ENCODE measurements around the gene JPH4. TPM values are rescaled to one million over a fixed set of nuclear protein-coding genes. Genes with fewer than 3 reads are reported as not detected.

JPH4 gene
- total and polyA plus RNA-seq, 2 donors: 0.14 to 0.59 TPM

GRCh38 chr14:23547924-23548323 is 30.7 kb downstream of the JPH4 start:
- WGBS: 89% methylated on average over 2 of the region's 2 CpGs
- Histone ChIP-seq H3K27me3 (ENCODE audit: control insufficient read depth in 2 of 2, insufficient read depth in 1 of 2, low read length in 1 of 2) (peaks cover 14 to 46% of the 10 kb centered on the region in 2 donors), H3K4me3 (ENCODE audit: low read length in 2 of 2) (no peak overlapping the region), H3K4me1 (ENCODE audit: control insufficient read depth in 2 of 2, insufficient read depth in 2 of 2, low read length in 2 of 2) (peaks cover 2 to 13% of the 10 kb centered on the region in 2 donors), H3K36me3 (ENCODE audit: control insufficient read depth in 2 of 2, insufficient read depth in 2 of 2, low read length in 1 of 2) (no peaks in the 10 kb centered on the region), H3K27ac (ENCODE audit: low read depth in 1 of 2, low read length in 1 of 2) (no peak overlapping the region), H3K9me3 (ENCODE audit: control insufficient read depth in 2 of 2, insufficient read depth in 1 of 2, low read length in 1 of 2) (no peaks in the 10 kb centered on the region)
- no peak for DNase-seq (ENCODE audit: low read depth in 6 of 9, low spot score in 9 of 9)

GRCh38 chr14:23546450-23547035 is 32.0 kb downstream of the JPH4 start:
- Histone ChIP-seq H3K27ac (ENCODE audit: low read depth in 1 of 2, low read length in 1 of 2) (no peak overlapping the region), H3K4me1 (ENCODE audit: control insufficient read depth in 2 of 2, insufficient read depth in 2 of 2, low read length in 2 of 2) (peaks cover 0 to 8% of the 10 kb centered on the region in 2 donors), H3K9me3 (ENCODE audit: control insufficient read depth in 2 of 2, insufficient read depth in 1 of 2, low read length in 1 of 2) (no peaks in the 10 kb centered on the region), H3K36me3 (ENCODE audit: control insufficient read depth in 2 of 2, insufficient read depth in 2 of 2, low read length in 1 of 2) (no peaks in the 10 kb centered on the region), H3K27me3 (ENCODE audit: control insufficient read depth in 2 of 2, insufficient read depth in 1 of 2, low read length in 1 of 2) (peaks cover 14 to 45% of the 10 kb centered on the region in 2 donors), H3K4me3 (ENCODE audit: low read length in 2 of 2) (no peak overlapping the region)
- DNase-seq (ENCODE audit: low read depth in 6 of 9, low spot score in 9 of 9): no peak
- WGBS: 93% methylated on average over 10 of the region's 10 CpGs

DNA sequence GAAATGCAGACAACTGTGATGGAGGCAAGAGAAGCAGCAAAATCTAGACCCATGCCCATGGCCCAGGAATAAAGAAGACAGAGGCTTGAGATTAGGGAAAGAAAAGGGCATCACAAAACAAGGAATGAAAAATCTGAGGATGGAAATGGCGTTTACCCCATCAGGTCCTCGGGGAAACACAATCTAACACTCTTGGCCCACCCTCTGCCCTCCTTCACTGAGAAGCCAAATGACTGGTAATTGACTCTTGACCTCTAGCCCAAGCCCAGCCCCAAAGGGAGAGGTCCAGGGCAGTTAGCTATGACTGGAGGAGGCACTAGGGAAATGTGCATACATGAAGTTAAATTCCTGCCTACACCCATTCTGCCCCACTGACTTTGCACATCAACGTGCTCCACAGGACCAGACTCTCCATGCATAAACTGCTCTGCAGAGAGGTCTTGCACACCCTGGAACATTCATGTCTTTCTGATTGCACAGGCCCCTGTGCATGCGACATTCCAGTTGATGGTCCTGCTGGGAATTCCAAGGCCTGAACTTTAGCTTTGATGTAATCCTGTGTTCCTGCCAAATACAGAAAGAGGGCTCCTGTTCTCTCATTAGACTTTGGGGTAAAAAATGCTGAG is 32.7 kb downstream of the JPH4 start:
- Histone ChIP-seq H3K36me3 (ENCODE audit: control insufficient read depth in 2 of 2, insufficient read depth in 2 of 2, low read length in 1 of 2) (no peaks in the 10 kb centered on the region), H3K27me3 (ENCODE audit: control insufficient read depth in 2 of 2, insufficient read depth in 1 of 2, low read length in 1 of 2) (peaks cover 14 to 38% of the 10 kb centered on the region in 2 donors), H3K9me3 (ENCODE audit: control insufficient read depth in 2 of 2, insufficient read depth in 1 of 2, low read length in 1 of 2) (no peaks in the 10 kb centered on the region), H3K4me1 (ENCODE audit: control insufficient read depth in 2 of 2, insufficient read depth in 2 of 2, low read length in 2 of 2) (peaks cover 0 to 5% of the 10 kb centered on the region in 2 donors), H3K4me3 (ENCODE audit: low read length in 2 of 2) (no peak overlapping the region), H3K27ac (ENCODE audit: low read depth in 1 of 2, low read length in 1 of 2) (no peak overlapping the region)
- DNase-seq (ENCODE audit: low read depth in 6 of 9, low spot score in 9 of 9): no peak
- 96% methylated on average over 4 of the region's 4 CpGs for WGBS

GRCh38 chr14:23544511-23545447 is 33.8 kb downstream of the JPH4 start:
- DNase-seq (ENCODE audit: low read depth in 6 of 9, low spot score in 9 of 9): no peak
- 85% methylated on average over 25 of the region's 25 CpGs for WGBS
- no peak overlapping the region for H3K27ac ChIP-seq (ENCODE audit: low read depth in 1 of 2, low read length in 1 of 2)

DNA sequence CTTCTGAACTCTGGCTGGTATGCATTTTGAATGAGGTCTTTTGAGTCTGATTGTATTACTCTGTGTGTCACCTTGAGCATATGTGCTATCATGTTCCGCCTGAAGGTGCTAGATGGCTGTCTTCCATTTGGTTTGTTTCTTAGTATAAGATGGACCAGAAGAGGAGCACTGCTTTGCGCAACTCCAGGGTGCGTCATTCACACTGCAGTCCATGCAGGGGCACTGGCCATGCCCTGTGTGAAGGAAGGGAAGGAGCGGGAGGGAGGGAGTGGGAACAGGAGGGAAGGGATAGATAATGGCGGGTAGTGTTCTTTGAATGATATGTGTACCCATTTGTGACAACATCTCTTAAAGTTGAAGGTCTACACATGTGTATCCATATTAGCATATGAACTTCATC is 35.2 kb downstream of the JPH4 start:
- Histone ChIP-seq H3K4me3 (ENCODE audit: low read length in 2 of 2) (no peak overlapping the region), H3K4me1 (ENCODE audit: control insufficient read depth in 2 of 2, insufficient read depth in 2 of 2, low read length in 2 of 2) (no peaks in the 10 kb centered on the region), H3K36me3 (ENCODE audit: control insufficient read depth in 2 of 2, insufficient read depth in 2 of 2, low read length in 1 of 2) (no peaks in the 10 kb centered on the region), H3K9me3 (ENCODE audit: control insufficient read depth in 2 of 2, insufficient read depth in 1 of 2, low read length in 1 of 2) (no peaks in the 10 kb centered on the region), H3K27me3 (ENCODE audit: control insufficient read depth in 2 of 2, insufficient read depth in 1 of 2, low read length in 1 of 2) (peaks cover 0 to 14% of the 10 kb centered on the region in 2 donors), H3K27ac (ENCODE audit: low read depth in 1 of 2, low read length in 1 of 2) (no peak overlapping the region)
- 98% methylated on average over 5 of the region's 5 CpGs for WGBS
- no peak for DNase-seq (ENCODE audit: low read depth in 6 of 9, low spot score in 9 of 9)

More at GRCh38 chr14:23544511-23545447, 33.8 kb downstream of the JPH4 start:
- Histone ChIP-seq H3K4me3 (ENCODE audit: low read length in 2 of 2) (no peak overlapping the region), H3K27me3 (ENCODE audit: control insufficient read depth in 2 of 2, insufficient read depth in 1 of 2, low read length in 1 of 2) (peaks cover 5 to 28% of the 10 kb centered on the region in 2 donors), H3K4me1 (ENCODE audit: control insufficient read depth in 2 of 2, insufficient read depth in 2 of 2, low read length in 2 of 2) (no peaks in the 10 kb centered on the region), H3K36me3 (ENCODE audit: control insufficient read depth in 2 of 2, insufficient read depth in 2 of 2, low read length in 1 of 2) (no peaks in the 10 kb centered on the region), H3K9me3 (ENCODE audit: control insufficient read depth in 2 of 2, insufficient read depth in 1 of 2, low read length in 1 of 2) (no peaks in the 10 kb centered on the region)

DNA sequence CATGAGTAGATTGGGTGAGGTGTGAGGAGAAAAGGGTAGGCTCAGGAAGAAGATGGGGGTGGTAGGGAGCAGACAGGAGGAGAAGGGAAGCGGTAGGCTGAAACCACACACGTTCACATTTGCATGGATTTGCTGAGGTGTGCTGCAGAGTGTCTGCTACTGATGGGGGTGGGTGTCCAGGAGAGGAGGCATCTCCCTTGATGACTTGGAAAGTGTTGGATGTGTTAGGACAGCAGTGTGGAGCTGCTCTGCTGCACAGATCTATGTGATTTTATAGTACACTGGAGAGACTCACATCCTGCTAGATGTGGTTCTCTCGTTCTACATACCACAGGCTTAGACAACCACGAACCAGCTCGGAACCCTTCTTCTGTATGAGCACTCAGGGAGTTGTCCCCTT is 36.3 kb downstream of the JPH4 start:
- H3K36me3 ChIP-seq (ENCODE audit: control insufficient read depth in 2 of 2, insufficient read depth in 2 of 2, low read length in 1 of 2): no peaks in the 10 kb centered on the region
- H3K9me3 ChIP-seq (ENCODE audit: control insufficient read depth in 2 of 2, insufficient read depth in 1 of 2, low read length in 1 of 2): no peaks in the 10 kb centered on the region
- no peaks in the 10 kb centered on the region for H3K4me1 ChIP-seq (ENCODE audit: control insufficient read depth in 2 of 2, insufficient read depth in 2 of 2, low read length in 2 of 2)
- peaks cover 0 to 2% of the 10 kb centered on the region in 2 donors for H3K27me3 ChIP-seq (ENCODE audit: control insufficient read depth in 2 of 2, insufficient read depth in 1 of 2, low read length in 1 of 2)
- no peak overlapping the region for H3K27ac ChIP-seq (ENCODE audit: low read depth in 1 of 2, low read length in 1 of 2)
- no peak for DNase-seq (ENCODE audit: low read depth in 6 of 9, low spot score in 9 of 9)
- 89% methylated on average over 5 of the region's 5 CpGs for WGBS
- H3K4me3 ChIP-seq (ENCODE audit: low read length in 2 of 2): no peak overlapping the region

- H3K27me3 ChIP-seq (ENCODE audit: control insufficient read depth in 2 of 2, insufficient read depth in 1 of 2, low read length in 1 of 2): no peaks in the 10 kb centered on the region
- H3K27ac ChIP-seq (ENCODE audit: low read depth in 1 of 2, low read length in 1 of 2): no peak overlapping the region
- WGBS: 96% methylated on average over 4 of the region's 4 CpGs
- no peaks in the 10 kb centered on the region for H3K9me3 ChIP-seq (ENCODE audit: control insufficient read depth in 2 of 2, insufficient read depth in 1 of 2, low read length in 1 of 2)
- no peaks in the 10 kb centered on the region for H3K36me3 ChIP-seq (ENCODE audit: control insufficient read depth in 2 of 2, insufficient read depth in 2 of 2, low read length in 1 of 2)
- no peaks in the 10 kb centered on the region for H3K4me1 ChIP-seq (ENCODE audit: control insufficient read depth in 2 of 2, insufficient read depth in 2 of 2, low read length in 2 of 2)
- H3K4me3 ChIP-seq (ENCODE audit: low read length in 2 of 2): no peak overlapping the region
- no peak for DNase-seq (ENCODE audit: low read depth in 6 of 9, low spot score in 9 of 9)
Observed at GRCh38 chr14:23540141-23540469, 38.5 kb downstream of the JPH4 start.

DNA sequence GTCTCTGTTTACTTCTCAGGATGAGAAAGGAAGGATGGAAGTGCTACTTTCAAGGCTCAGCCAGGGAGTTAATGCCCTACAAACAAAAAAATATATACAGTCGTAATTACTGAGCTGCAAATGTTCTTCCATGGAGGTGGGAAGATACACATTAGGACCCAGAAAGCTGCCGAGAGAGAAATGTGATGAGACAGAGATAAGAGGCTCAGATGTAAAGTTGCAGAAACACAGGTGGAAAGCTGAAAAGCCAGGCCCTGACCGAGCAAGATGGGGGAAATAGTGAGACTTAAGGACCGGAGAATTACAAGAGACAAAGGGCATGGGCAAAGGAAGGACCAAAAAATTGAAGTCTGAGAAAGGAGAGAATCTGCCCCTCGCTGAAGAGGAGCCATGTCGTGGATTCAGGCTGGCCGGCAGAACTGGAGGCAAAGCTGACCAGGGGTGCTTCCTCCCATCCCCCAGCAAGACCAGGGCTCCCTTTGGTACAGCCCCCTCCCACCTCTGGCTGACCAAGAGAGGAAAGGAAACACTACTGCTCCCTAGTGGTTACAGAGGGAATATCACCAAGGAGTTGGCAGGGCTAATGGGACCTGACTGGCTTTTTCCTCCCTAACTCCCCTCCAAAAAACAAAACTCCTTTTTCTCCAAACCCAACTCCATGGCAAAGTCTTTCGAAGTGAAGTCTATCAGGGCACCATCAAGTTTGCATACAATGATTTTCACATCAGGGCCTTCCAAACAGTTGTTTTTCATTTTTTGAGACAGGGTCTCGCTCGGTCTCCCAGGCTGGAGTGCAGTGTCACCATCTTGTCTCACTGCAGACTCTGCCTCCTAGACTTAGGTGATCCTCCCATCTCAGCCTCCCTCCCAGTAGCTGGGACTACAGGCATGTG is 39.1 kb downstream of the JPH4 start:
- H3K4me1 ChIP-seq (ENCODE audit: control insufficient read depth in 2 of 2, insufficient read depth in 2 of 2, low read length in 2 of 2): no peaks in the 10 kb centered on the region
- no peaks in the 10 kb centered on the region for H3K27me3 ChIP-seq (ENCODE audit: control insufficient read depth in 2 of 2, insufficient read depth in 1 of 2, low read length in 1 of 2)
- H3K4me3 ChIP-seq (ENCODE audit: low read length in 2 of 2): no peak overlapping the region
- H3K27ac ChIP-seq (ENCODE audit: low read depth in 1 of 2, low read length in 1 of 2): no peak overlapping the region
- DNase-seq (ENCODE audit: low read depth in 6 of 9, low spot score in 9 of 9): peak in 6 of 9 donors; percentile 23 to 60 (median 46)
- H3K9me3 ChIP-seq (ENCODE audit: control insufficient read depth in 2 of 2, insufficient read depth in 1 of 2, low read length in 1 of 2): no peaks in the 10 kb centered on the region
- 55% methylated on average over 10 of the region's 10 CpGs for WGBS
- H3K36me3 ChIP-seq (ENCODE audit: control insufficient read depth in 2 of 2, insufficient read depth in 2 of 2, low read length in 1 of 2): no peaks in the 10 kb centered on the region

All from thymus (tissue), 11 donors.